ENCODE results near the gene SOX13. TPM values are rescaled to one million over a fixed set of nuclear protein-coding genes. Genes with fewer than 3 reads are reported as not detected.
"Not testable (repeated sequence)": the region's sequence is repeated elsewhere in the genome, so short reads cannot be mapped to it uniquely, and the experiment has no call there.

The SOX13 gene
- total RNA-seq, 1 donor from 2014 or later: 4.7 TPM

GRCh38 chr1:204084247-204084772 is 11.4 kb downstream of the SOX13 start:
- no peaks in the 10 kb centered on the region for H3K9me3 ChIP-seq (ENCODE audit: control insufficient read depth in 3 of 3, low read length in 3 of 3)
- H3K4me1 ChIP-seq (ENCODE audit: control insufficient read depth in 3 of 3, insufficient read depth in 3 of 3, low read length in 3 of 3): peaks cover 66 to 76% (median 72%) of the 10 kb centered on the region in 3 donors
- peak overlapping the region; percentile 81 for H3K27ac ChIP-seq (ENCODE audit: low read depth, low read length)
- no peaks in the 10 kb centered on the region for H3K27me3 ChIP-seq (ENCODE audit: control insufficient read depth in 3 of 3, insufficient read depth in 3 of 3, low read length in 3 of 3)
- peak overlapping the region; percentile 59 to 75 (median 69) for H3K9ac ChIP-seq (ENCODE audit: low read depth in 1 of 3, low read length in 3 of 3)
- no peaks in the 10 kb centered on the region for H3K36me3 ChIP-seq (ENCODE audit: control insufficient read depth in 3 of 3, insufficient read depth in 3 of 3, low read length in 3 of 3)
- H3K4me3 ChIP-seq (ENCODE audit: low read length in 3 of 3): peak overlapping the region in 2 of 3 donors; percentile 13 to 30

GRCh38 chr1:204085876-204086275 is 13.0 kb downstream of the SOX13 start:
- Histone ChIP-seq H3K36me3 (ENCODE audit: control insufficient read depth in 3 of 3, insufficient read depth in 3 of 3, low read length in 3 of 3) (no peaks in the 10 kb centered on the region), H3K4me1 (ENCODE audit: control insufficient read depth in 3 of 3, insufficient read depth in 3 of 3, low read length in 3 of 3) (peaks cover 64 to 74% (median 66%) of the 10 kb centered on the region in 3 donors), H3K9ac (ENCODE audit: low read depth in 1 of 3, low read length in 3 of 3) (no peak overlapping the region), H3K27ac (ENCODE audit: low read depth, low read length) (no peak overlapping the region), H3K4me3 (ENCODE audit: low read length in 3 of 3) (no peak overlapping the region), H3K9me3 (ENCODE audit: control insufficient read depth in 3 of 3, low read length in 3 of 3) (no peaks in the 10 kb centered on the region), H3K27me3 (ENCODE audit: control insufficient read depth in 3 of 3, insufficient read depth in 3 of 3, low read length in 3 of 3) (no peaks in the 10 kb centered on the region)

GRCh38 chr1:204087181-204087892 is 14.4 kb downstream of the SOX13 start:
- H3K27me3 ChIP-seq (ENCODE audit: control insufficient read depth in 3 of 3, insufficient read depth in 3 of 3, low read length in 3 of 3): no peaks in the 10 kb centered on the region
- H3K27ac ChIP-seq (ENCODE audit: low read depth, low read length): peak overlapping the region; percentile 81
- H3K4me1 ChIP-seq (ENCODE audit: control insufficient read depth in 3 of 3, insufficient read depth in 3 of 3, low read length in 3 of 3): peaks cover 69 to 77% (median 70%) of the 10 kb centered on the region in 3 donors
- H3K4me3 ChIP-seq (ENCODE audit: low read length in 3 of 3): peak overlapping the region in 1 of 3 donors; percentile 54
- peak overlapping the region; percentile 28 to 58 (median 42) for H3K9ac ChIP-seq (ENCODE audit: low read depth in 1 of 3, low read length in 3 of 3)
- H3K9me3 ChIP-seq (ENCODE audit: control insufficient read depth in 3 of 3, low read length in 3 of 3): no peaks in the 10 kb centered on the region
- no peaks in the 10 kb centered on the region for H3K36me3 ChIP-seq (ENCODE audit: control insufficient read depth in 3 of 3, insufficient read depth in 3 of 3, low read length in 3 of 3)

GRCh38 chr1:204087893-204088528 is 15.1 kb downstream of the SOX13 start:
- Histone ChIP-seq H3K27me3 (ENCODE audit: control insufficient read depth in 3 of 3, insufficient read depth in 3 of 3, low read length in 3 of 3) (no peaks in the 10 kb centered on the region), H3K9me3 (ENCODE audit: control insufficient read depth in 3 of 3, low read length in 3 of 3) (no peaks in the 10 kb centered on the region), H3K9ac (ENCODE audit: low read depth in 1 of 3, low read length in 3 of 3) (peak overlapping the region; percentile 47 to 74 (median 58)), H3K4me3 (ENCODE audit: low read length in 3 of 3) (peak overlapping the region in 1 of 3 donors; percentile 54), H3K36me3 (ENCODE audit: control insufficient read depth in 3 of 3, insufficient read depth in 3 of 3, low read length in 3 of 3) (no peaks in the 10 kb centered on the region), H3K4me1 (ENCODE audit: control insufficient read depth in 3 of 3, insufficient read depth in 3 of 3, low read length in 3 of 3) (peaks cover 68 to 71% (median 71%) of the 10 kb centered on the region in 3 donors), H3K27ac (ENCODE audit: low read depth, low read length) (peak overlapping the region; percentile 81)

- Histone ChIP-seq H3K9ac (ENCODE audit: low read depth in 1 of 3, low read length in 3 of 3) (peak overlapping the region; percentile 57 to 74 (median 58)), H3K27me3 (ENCODE audit: control insufficient read depth in 3 of 3, insufficient read depth in 3 of 3, low read length in 3 of 3) (no peaks in the 10 kb centered on the region), H3K9me3 (ENCODE audit: control insufficient read depth in 3 of 3, low read length in 3 of 3) (no peaks in the 10 kb centered on the region), H3K4me1 (ENCODE audit: control insufficient read depth in 3 of 3, insufficient read depth in 3 of 3, low read length in 3 of 3) (peaks cover 64 to 70% (median 68%) of the 10 kb centered on the region in 3 donors), H3K27ac (ENCODE audit: low read depth, low read length) (peak overlapping the region; percentile 81), H3K4me3 (ENCODE audit: low read length in 3 of 3) (peak overlapping the region; percentile 33 to 54 (median 49)), H3K36me3 (ENCODE audit: control insufficient read depth in 3 of 3, insufficient read depth in 3 of 3, low read length in 3 of 3) (no peaks in the 10 kb centered on the region)
These were observed 15.7 kb downstream of the SOX13 start for GRCh38 chr1:204088596-204088995.

GRCh38 chr1:204089044-204089751 is 16.3 kb downstream of the SOX13 start:
- Histone ChIP-seq H3K9ac (ENCODE audit: low read depth in 1 of 3, low read length in 3 of 3) (peak overlapping the region; percentile 57 to 74 (median 58)), H3K4me1 (ENCODE audit: control insufficient read depth in 3 of 3, insufficient read depth in 3 of 3, low read length in 3 of 3) (peaks cover 61 to 68% (median 66%) of the 10 kb centered on the region in 3 donors), H3K9me3 (ENCODE audit: control insufficient read depth in 3 of 3, low read length in 3 of 3) (no peaks in the 10 kb centered on the region), H3K27me3 (ENCODE audit: control insufficient read depth in 3 of 3, insufficient read depth in 3 of 3, low read length in 3 of 3) (no peaks in the 10 kb centered on the region), H3K27ac (ENCODE audit: low read depth, low read length) (peak overlapping the region; percentile 81), H3K36me3 (ENCODE audit: control insufficient read depth in 3 of 3, insufficient read depth in 3 of 3, low read length in 3 of 3) (no peaks in the 10 kb centered on the region), H3K4me3 (ENCODE audit: low read length in 3 of 3) (peak overlapping the region; percentile 33 to 58 (median 54))

- peaks cover 54 to 67% (median 64%) of the 10 kb centered on the region in 3 donors for H3K4me1 ChIP-seq (ENCODE audit: control insufficient read depth in 3 of 3, insufficient read depth in 3 of 3, low read length in 3 of 3)
- H3K27ac ChIP-seq (ENCODE audit: low read depth, low read length): peak overlapping the region; percentile 81
These were observed 17.2 kb downstream of the SOX13 start for GRCh38 chr1:204090132-204090531.

GRCh38 chr1:204091066-204091465 is 18.2 kb downstream of the SOX13 start:
- Histone ChIP-seq H3K9ac (ENCODE audit: low read depth in 1 of 3, low read length in 3 of 3) (no peak overlapping the region), H3K36me3 (ENCODE audit: control insufficient read depth in 3 of 3, insufficient read depth in 3 of 3, low read length in 3 of 3) (no peaks in the 10 kb centered on the region), H3K27ac (ENCODE audit: low read depth, low read length) (no peak overlapping the region), H3K4me3 (ENCODE audit: low read length in 3 of 3) (no peak overlapping the region), H3K27me3 (ENCODE audit: control insufficient read depth in 3 of 3, insufficient read depth in 3 of 3, low read length in 3 of 3) (no peaks in the 10 kb centered on the region), H3K9me3 (ENCODE audit: control insufficient read depth in 3 of 3, low read length in 3 of 3) (no peaks in the 10 kb centered on the region), H3K4me1 (ENCODE audit: control insufficient read depth in 3 of 3, insufficient read depth in 3 of 3, low read length in 3 of 3) (peaks cover 51 to 66% (median 62%) of the 10 kb centered on the region in 3 donors)

More at GRCh38 chr1:204090132-204090531, 17.2 kb downstream of the SOX13 start:
- H3K9me3 ChIP-seq (ENCODE audit: control insufficient read depth in 3 of 3, low read length in 3 of 3); H3K27me3 ChIP-seq (ENCODE audit: control insufficient read depth in 3 of 3, insufficient read depth in 3 of 3, low read length in 3 of 3); H3K36me3 ChIP-seq (ENCODE audit: control insufficient read depth in 3 of 3, insufficient read depth in 3 of 3, low read length in 3 of 3); H3K9ac ChIP-seq (ENCODE audit: low read depth in 1 of 3, low read length in 3 of 3): not testable (repeated sequence)
- peak overlapping the region in 1 of 3 donors; percentile 4 for H3K4me3 ChIP-seq (ENCODE audit: low read length in 3 of 3)

GRCh38 chr1:204091787-204092312 is 18.9 kb downstream of the SOX13 start:
- H3K9ac ChIP-seq (ENCODE audit: low read depth in 1 of 3, low read length in 3 of 3): no peak overlapping the region
- H3K27ac ChIP-seq (ENCODE audit: low read depth, low read length): no peak overlapping the region
- no peak overlapping the region for H3K4me3 ChIP-seq (ENCODE audit: low read length in 3 of 3)
- peaks cover 50 to 66% (median 62%) of the 10 kb centered on the region in 3 donors for H3K4me1 ChIP-seq (ENCODE audit: control insufficient read depth in 3 of 3, insufficient read depth in 3 of 3, low read length in 3 of 3)
- no peaks in the 10 kb centered on the region for H3K36me3 ChIP-seq (ENCODE audit: control insufficient read depth in 3 of 3, insufficient read depth in 3 of 3, low read length in 3 of 3)
- H3K27me3 ChIP-seq (ENCODE audit: control insufficient read depth in 3 of 3, insufficient read depth in 3 of 3, low read length in 3 of 3): no peaks in the 10 kb centered on the region
- no peaks in the 10 kb centered on the region for H3K9me3 ChIP-seq (ENCODE audit: control insufficient read depth in 3 of 3, low read length in 3 of 3)

Measured in skeletal muscle tissue (tissue), 4 donors.